Spleen (tissue), 11 donors: Measurements from ENCODE around the gene ASB3. TPM values are rescaled to one million over a fixed set of nuclear protein-coding genes. Genes with fewer than 3 reads are reported as not detected.
A peak's percentile ranks its signal among the peaks of the same experiment; 100 is the strongest.
"Not testable (repeated sequence)": the region's sequence is repeated elsewhere in the genome, so short reads cannot be mapped to it uniquely, and the experiment has no call there.

Source experiments
- DNase-seq: peaks from one replicate; pipeline ENCODE4 v3.0.0-alpha.2; 2020
- H3K27ac ChIP-seq, 8 donors: fragments of 200-600 bp; sonication (generic) in 7 of 8; 1 replicate in 4 of 8; 2 replicates in 4 of 8; pipeline versions ENCODE4 v1.5.0 to v1.8.0; 2016 to 2021; ENCODE audit warnings: inconsistent platforms in 4 of 8, mild to moderate bottlenecking in 4 of 8, moderate library complexity in 1 of 8
- H3K27me3 ChIP-seq, 7 donors: fragments of 200-600 bp; sonication (generic) in 6 of 7; replicated peaks in 1 of 7; 1 replicate in 4 of 7; 2 replicates in 3 of 7; pipeline versions ENCODE4 v1.5.0 to v1.8.0; 2016 to 2021; ENCODE audit warnings: inconsistent platforms in 3 of 7, mild to moderate bottlenecking in 1 of 7
- H3K36me3 ChIP-seq, 6 donors: fragments of 200-600 bp; sonication (generic) in 5 of 6; 1 replicate in 4 of 6; 2 replicates in 2 of 6; pipeline versions ENCODE4 v1.5.0 to v1.8.0; 2016 to 2021; ENCODE audit warnings: inconsistent platforms in 2 of 6
- H3K4me1 ChIP-seq, 6 donors: fragments of 200-600 bp; sonication (generic) in 5 of 6; 1 replicate in 3 of 6; 2 replicates in 3 of 6; pipeline versions ENCODE4 v1.5.0 to v1.8.0; 2016 to 2021; ENCODE audit warnings: inconsistent platforms in 3 of 6
- H3K4me3 ChIP-seq, 8 donors: fragments of 200-600 bp; sonication (generic) in 7 of 8; 1 replicate in 4 of 8; 2 replicates in 4 of 8; pipeline versions ENCODE4 v1.5.0 to v1.8.0; 2016 to 2021; ENCODE audit warnings: inconsistent platforms in 4 of 8, mild to moderate bottlenecking in 4 of 8, moderate library complexity in 2 of 8
- H3K9me3 ChIP-seq, 8 donors: fragments of 200-600 bp; sonication (generic) in 7 of 8; 1 replicate in 4 of 8; 2 replicates in 4 of 8; pipeline versions ENCODE4 v1.5.0 to v1.8.0; 2016 to 2021; ENCODE audit warnings: inconsistent platforms in 4 of 8
- CTCF ChIP-seq, 11 experiments: fragments of 200-600 bp in 7 of 11; fragments of 450-650 bp in 4 of 11; sonication (generic) in 4 of 11; IDR thresholded peaks in 8 of 11; conservative IDR thresholded peaks in 3 of 11; 1 replicate in 7 of 11; 2 replicates in 4 of 11; pipeline versions ENCODE4 v1.4.0 to v1.8.0; 2016 to 2021; ENCODE audit warnings: antibody characterized with exemption in 11 of 11, inconsistent platforms in 4 of 11, mild to moderate bottlenecking in 1 of 11
- POLR2A ChIP-seq, 3 donors: fragments of 450-650 bp; IDR thresholded peaks; one replicate each; pipeline ENCODE4 v1.5.1; 2017; ENCODE audit warnings: antibody characterized with exemption in 3 of 3, mild to moderate bottlenecking in 1 of 3
- POLR2AphosphoS5 ChIP-seq, 3 donors: sonication (generic); formaldehyde crosslinking; IDR thresholded peaks; one replicate each; pipeline ENCODE4 v1.5.1; 2017; ENCODE audit warnings: antibody characterized with exemption in 3 of 3
- WGBS, 5 donors: extraction: QIAGEN DNeasy Blood & Tissue Kit in 3 of 5; methylation state at CpG; one replicate each; pipeline versions ENCODE4 v1.1.5 to v1.1.7; 2013 to 2018; 5-methylcytosine and 5-hydroxymethylcytosine counted together
- intact Hi-C: fragments of 100-400 bp; cut with DNase I; formaldehyde crosslinking; loops from one replicate; pipeline ENCODE4 v1.15.0; 2023; ENCODE audit warnings: low total_unique reads
- polyA plus RNA-seq, 3 donors: library from polyadenylated mRNA; stranded (reverse); fragments of 200-250 nt; gene quantifications; one replicate each; pipeline ENCODE4 v1.2.1, GENCODE V29; 2013
- total RNA-seq, 7 donors: library from RNA; depleted of rRNA in 3 of 7; stranded (reverse); fragments of >200 nt in 3 of 7; fragmentation: NEBNext Ultra II Directional in 4 of 7; extraction: Animal tissue kit (Norgen Biotek cat#: 25700) in 4 of 7; gene quantifications; one replicate each; pipeline versions ENCODE4 v1.1.0 to v1.2.1, GENCODE V29; 2016 to 2021
- donor health status: healthy with polysubstance abuse.
- donor health status: DM: no; HTN: no; CAD: no; lungs with moderate emphysema.
- donor health status: DM: no; HTN: no; CAD: no.
- donor health status: Bipolar disorder and iron deficiency.
- donor health status: healthy.
- donor health status: DM: no; HTN: no; CAD: no.
- donor health status: DM: yes; HTN: yes; CAD: no.

Gene ASB3
- total and polyA plus RNA-seq, 10 donors: 7.7 to 28.1 (median 20.5) TPM

GRCh38 chr2:53823639-53824038 lies 36.9 kb upstream of the ASB3 start:
- TF ChIP-seq CTCF (IDR thresholded peaks at IDR 0.05 in 8 of 11, conservative IDR thresholded peaks at IDR 0.05 in 3 of 11): peak in 2 of 11 experiments; percentile 9 to 12
- WGBS, 5 donors: 84 to 96% (median 91%) methylated on average over 9 of the region's 9 CpGs
- H3K4me3 ChIP-seq, intact Hi-C loops, H3K9me3 ChIP-seq, H3K27me3 ChIP-seq, DNase-seq, H3K4me1 ChIP-seq, H3K27ac ChIP-seq: not testable (repeated sequence)
- peaks cover 0 to 19% (median 12%) of the 10 kb centered on the region in 6 donors for H3K36me3 ChIP-seq

- TF ChIP-seq POLR2A (IDR thresholded peaks at IDR 0.05): no peak
- no peak for TF ChIP-seq POLR2AphosphoS5 (IDR thresholded peaks at IDR 0.05)
- Histone ChIP-seq H3K4me3 (no peak overlapping the region), H3K9me3 (no peaks in the 10 kb centered on the region), H3K27me3 (no peaks in the 10 kb centered on the region), H3K36me3 (peaks cover 0 to 37% (median 24%) of the 10 kb centered on the region in 6 donors), H3K4me1 (peaks cover 0 to 4% (median 0%) of the 10 kb centered on the region in 6 donors), H3K27ac (no peak overlapping the region)
- no peak for DNase-seq
- intact Hi-C loops: no loop called here
- WGBS, 5 donors: 81 to 93% (median 88%) methylated on average over 6 of the region's 6 CpGs
These were observed 35.1 kb upstream of the ASB3 start for GRCh38 chr2:53821810-53822209.

- intact Hi-C loops: no loop called here
These were observed 34.0 kb upstream of the ASB3 start for GRCh38 chr2:53820711-53821110.

GRCh38 chr2:53820048-53820447 lies 33.3 kb upstream of the ASB3 start:
- H3K27me3 ChIP-seq: no peaks in the 10 kb centered on the region
- TF ChIP-seq POLR2A (IDR thresholded peaks at IDR 0.05) (no peak), CTCF (IDR thresholded peaks at IDR 0.05 in 8 of 11, conservative IDR thresholded peaks at IDR 0.05 in 3 of 11) (no peak), POLR2AphosphoS5 (IDR thresholded peaks at IDR 0.05) (no peak)
- 86 to 90% (median 87%) methylated on average over 9 of the region's 9 CpGs for WGBS, 5 donors

More at GRCh38 chr2:53820711-53821110, 34.0 kb upstream of the ASB3 start:
- no peak for DNase-seq
- no peak overlapping the region for H3K4me3 ChIP-seq
- no peaks in the 10 kb centered on the region for H3K27me3 ChIP-seq
- peaks cover 7 to 48% (median 34%) of the 10 kb centered on the region in 6 donors for H3K36me3 ChIP-seq
- TF ChIP-seq POLR2AphosphoS5 (IDR thresholded peaks at IDR 0.05) (no peak), POLR2A (IDR thresholded peaks at IDR 0.05) (no peak), CTCF (IDR thresholded peaks at IDR 0.05 in 8 of 11, conservative IDR thresholded peaks at IDR 0.05 in 3 of 11) (no peak)
- H3K9me3 ChIP-seq: no peaks in the 10 kb centered on the region
- no peak overlapping the region for H3K27ac ChIP-seq
- WGBS, 5 donors: 93 to 99% (median 94%) methylated on average over 4 of the region's 4 CpGs
- peaks cover 0 to under 1% (median 0%) of the 10 kb centered on the region in 6 donors for H3K4me1 ChIP-seq

GRCh38 chr2:53819634-53820033 lies 32.9 kb upstream of the ASB3 start:
- Histone ChIP-seq H3K27ac (no peak overlapping the region), H3K9me3 (no peaks in the 10 kb centered on the region), H3K36me3 (peaks cover 8 to 59% (median 44%) of the 10 kb centered on the region in 6 donors), H3K4me1 (no peaks in the 10 kb centered on the region), H3K4me3 (no peak overlapping the region), H3K27me3 (no peaks in the 10 kb centered on the region)
- intact Hi-C loops: no loop called here
- WGBS, 5 donors: 81 to 94% (median 83%) methylated on average over 4 of the region's 4 CpGs
- no peak for TF ChIP-seq POLR2A (IDR thresholded peaks at IDR 0.05)
- TF ChIP-seq CTCF (IDR thresholded peaks at IDR 0.05 in 8 of 11, conservative IDR thresholded peaks at IDR 0.05 in 3 of 11): no peak
- no peak for TF ChIP-seq POLR2AphosphoS5 (IDR thresholded peaks at IDR 0.05)
- no peak for DNase-seq

More at GRCh38 chr2:53820048-53820447, 33.3 kb upstream of the ASB3 start:
- DNase-seq: no peak
- no peak overlapping the region for H3K4me3 ChIP-seq
- intact Hi-C loops: no loop called here
- no peak overlapping the region for H3K27ac ChIP-seq
- peaks cover 8 to 55% (median 40%) of the 10 kb centered on the region in 6 donors for H3K36me3 ChIP-seq
- H3K9me3 ChIP-seq: no peaks in the 10 kb centered on the region
- H3K4me1 ChIP-seq: no peaks in the 10 kb centered on the region
